ENCODE data around the gene RNU2-1.
"Not testable (repeated sequence)": the region's sequence is repeated elsewhere in the genome, so short reads cannot be mapped to it uniquely, and the experiment has no call there.

Gene RNU2-1

DNA sequence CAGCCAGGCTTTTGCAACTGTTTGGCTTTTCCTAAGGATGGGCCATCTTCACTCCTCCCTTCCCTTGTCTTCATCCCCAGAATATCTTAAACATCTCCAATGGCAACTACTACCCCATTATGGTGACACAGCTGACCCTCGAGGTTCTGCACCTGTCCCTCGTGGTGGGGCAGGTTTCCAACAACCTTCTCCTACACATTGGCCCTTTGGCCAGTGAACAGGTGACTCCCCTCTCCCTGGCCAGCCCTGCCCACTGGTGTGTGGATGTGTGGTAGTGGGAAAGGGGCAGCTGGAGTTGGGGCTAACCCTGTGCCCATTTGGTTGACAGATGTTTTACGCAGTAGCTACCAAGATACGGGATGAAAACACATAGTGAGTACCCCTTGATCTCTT lies 17.4 kb downstream of the RNU2-1 start:
- DNase-seq (ENCODE audit: low spot score), result no peak

DNA sequence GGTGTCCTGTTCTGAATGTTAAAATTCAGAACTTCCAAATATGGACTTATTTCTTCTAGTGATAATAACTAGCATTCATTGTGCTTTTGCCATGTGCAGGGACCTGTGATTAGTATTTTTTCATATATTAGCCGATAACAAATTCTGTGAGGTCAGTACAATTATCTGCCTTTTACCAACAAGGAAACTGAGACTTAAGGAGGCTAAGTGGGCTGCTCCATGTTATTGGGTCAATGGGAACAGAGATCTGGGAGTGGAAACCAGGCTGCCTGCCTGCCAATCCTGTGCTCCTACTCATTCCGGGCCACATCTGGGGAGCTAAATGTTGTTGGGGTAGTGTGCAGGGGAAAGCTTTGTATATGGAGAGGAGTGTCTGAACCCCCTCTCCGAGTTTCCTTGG lies 18.4 kb downstream of the RNU2-1 start:
- no peak for DNase-seq (ENCODE audit: low spot score)

DNA sequence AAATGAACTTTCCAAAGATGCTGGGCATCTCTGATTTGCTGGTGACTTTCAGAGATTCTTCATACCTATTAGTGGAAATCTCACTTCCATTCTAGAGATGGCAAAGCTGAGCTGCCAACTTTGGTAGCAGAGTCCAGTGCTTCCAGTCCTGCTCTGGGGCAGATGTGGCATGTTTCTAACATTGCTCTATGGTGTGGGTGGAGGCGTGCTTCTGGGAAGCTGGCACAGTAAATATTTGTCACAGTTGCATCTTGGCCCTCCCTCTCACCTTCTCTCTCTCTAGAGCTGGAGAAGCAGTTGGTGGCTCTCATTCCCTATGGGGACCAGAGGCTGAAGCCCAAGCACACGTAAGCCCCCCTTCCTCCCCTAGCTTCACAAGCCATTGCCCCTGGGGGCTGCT lies 20.2 kb downstream of the RNU2-1 start:
- no peak for DNase-seq (ENCODE audit: low spot score)

DNA sequence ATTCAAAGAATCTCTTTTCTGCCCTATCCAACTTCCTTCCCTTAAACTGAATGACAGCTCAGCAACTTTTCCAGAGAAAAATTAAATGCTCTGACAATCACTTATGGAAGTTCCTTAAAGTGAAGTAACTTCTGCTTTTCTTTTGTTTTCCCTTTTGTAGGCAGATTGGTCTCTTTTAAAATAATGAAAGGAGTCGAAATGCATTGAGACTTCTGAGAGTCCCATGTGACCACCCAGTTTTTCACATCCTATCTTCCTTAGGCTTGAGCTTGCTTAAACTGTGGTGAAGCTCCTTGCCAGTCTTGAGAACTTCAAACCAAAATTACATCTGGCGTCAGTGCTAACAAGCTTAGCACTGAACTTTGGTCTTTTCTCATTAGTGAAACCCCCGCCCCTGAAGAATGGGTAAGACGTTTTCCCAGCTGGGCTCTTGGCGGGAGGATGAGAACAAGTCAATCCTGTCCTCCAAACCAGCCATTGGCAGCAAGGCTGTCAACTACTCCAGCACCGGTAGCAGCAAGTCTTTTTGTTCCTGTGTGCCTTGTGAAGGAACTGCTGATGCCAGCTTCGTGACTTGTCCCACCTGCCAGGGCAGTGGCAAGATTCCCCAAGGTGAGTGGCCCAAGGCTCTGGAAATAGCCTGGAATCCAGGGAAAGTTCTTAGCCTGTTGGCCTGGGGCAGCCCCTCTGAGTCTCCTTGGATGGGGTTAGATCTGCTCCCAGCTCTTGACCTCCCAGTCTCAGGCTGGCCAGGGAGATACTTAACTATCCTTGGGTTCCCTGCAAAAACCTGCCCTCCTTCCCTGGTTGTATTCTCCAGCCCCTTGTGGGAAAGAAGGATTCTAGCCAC lies 20.9 kb downstream of the RNU2-1 start:
- DNase-seq (ENCODE audit: low spot score), result peak; percentile 25

DNA sequence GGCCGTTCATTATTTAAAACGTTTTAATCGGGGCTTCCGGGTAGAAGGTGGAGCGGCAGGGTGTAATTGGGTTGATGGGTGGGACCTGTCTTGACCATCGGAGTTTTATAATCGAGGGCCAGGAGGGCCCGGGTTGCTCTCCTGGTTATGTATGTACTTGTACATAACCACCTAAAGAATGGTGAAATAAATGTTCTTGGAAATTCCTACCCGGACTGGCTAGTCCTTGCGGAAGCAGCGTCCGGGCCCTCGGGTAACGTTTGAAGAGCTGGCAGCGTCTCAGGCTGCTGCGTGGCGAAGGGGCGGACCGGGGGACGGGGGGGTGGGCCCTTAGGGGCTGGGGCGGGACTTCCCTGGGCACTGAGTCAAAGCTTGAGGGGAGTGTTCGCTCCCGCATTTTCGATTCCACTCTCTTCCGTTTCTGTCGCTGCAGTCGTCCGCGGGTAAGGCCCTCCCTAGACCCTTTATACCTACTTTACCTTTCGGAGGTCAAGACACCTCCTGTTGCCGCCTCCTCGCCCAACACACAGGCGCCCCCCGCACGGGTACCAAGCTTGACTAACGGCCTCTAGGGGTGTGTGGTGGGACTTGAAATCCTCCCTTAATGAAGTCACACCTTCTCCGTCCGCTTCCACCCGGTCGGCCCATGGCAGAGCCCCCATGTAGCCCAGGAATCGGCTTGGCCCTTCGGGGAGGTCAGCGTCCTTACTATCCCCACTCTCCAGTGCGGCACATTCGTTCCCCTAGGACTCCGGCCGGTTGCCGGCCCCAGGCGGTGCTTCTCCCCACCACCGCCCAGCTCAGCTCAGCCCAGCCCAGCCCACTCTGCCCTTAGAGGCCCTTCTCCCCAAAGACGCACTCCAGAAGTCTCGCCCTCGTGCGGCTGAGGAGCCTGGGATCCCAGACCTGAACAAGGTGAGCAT lies 22.0 kb downstream of the RNU2-1 start, which contains the start of gene TMEM106A:
Gene TMEM106A, plus strand, starts transcription at position 396 of the 923 bp plus-strand sequence. CDS start 1,167 bp downstream, outside the sequence.
- peak; percentile 37 for DNase-seq (ENCODE audit: low spot score)

DNA sequence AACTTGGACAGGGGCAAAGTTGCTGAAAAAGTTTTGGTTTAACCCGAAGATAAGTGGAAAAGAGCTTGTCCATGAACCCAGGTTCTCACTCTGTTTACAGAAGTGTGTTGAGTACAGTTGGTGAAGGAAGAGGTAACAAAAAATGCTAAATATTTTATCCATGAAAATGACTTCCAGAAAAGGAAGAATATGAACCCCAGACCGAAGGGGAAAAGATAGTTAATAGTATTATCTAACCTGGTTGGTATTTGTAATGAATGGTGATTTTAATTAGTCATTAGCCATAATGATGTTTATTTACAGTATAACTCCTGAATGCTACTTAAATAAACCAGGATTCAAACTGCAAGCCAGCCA lies 22.7 kb downstream of the RNU2-1 start:
- DNase-seq (ENCODE audit: low spot score), result no peak

DNA sequence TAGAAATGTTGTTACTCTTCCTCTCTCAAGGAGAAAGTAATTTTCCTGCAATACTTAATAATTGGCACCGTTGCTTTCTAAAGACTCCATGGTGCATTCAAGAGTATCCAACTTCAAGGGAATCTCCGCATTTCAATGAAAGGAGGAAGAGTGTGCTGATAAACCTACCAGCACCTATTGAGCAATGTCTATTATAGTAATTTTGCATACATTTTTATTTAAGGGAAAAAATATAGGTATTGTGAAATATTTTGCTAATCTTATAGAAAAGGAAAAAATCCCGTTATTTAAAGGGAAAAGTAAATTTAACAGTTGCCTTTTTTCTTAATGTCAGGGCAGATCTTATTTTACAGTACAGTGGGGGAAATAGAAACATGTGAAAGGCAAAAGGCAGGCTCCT lies 23.2 kb downstream of the RNU2-1 start:
- DNase-seq (ENCODE audit: low spot score), result no peak

DNA sequence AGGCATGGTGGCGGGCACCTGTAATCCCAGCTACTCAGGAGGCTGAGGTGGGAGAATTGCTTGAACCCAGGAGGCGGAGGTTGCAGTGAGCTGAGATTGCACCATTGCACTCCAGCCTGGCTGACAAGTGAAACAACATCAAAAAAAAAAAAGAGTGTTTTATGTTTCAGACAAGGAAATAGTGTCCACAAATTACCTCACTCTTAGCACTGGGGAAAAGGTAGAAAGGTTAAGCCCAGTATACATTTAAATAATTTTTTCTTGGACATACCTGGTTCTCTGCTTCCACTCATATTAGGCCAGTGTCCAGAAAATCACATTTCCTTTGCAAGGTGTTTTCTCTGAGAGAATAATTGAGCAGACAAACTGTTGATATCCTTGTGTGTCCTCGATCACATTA lies 30.8 kb downstream of the RNU2-1 start:
- DNase-seq (ENCODE audit: low spot score), result not testable (repeated sequence)

DNA sequence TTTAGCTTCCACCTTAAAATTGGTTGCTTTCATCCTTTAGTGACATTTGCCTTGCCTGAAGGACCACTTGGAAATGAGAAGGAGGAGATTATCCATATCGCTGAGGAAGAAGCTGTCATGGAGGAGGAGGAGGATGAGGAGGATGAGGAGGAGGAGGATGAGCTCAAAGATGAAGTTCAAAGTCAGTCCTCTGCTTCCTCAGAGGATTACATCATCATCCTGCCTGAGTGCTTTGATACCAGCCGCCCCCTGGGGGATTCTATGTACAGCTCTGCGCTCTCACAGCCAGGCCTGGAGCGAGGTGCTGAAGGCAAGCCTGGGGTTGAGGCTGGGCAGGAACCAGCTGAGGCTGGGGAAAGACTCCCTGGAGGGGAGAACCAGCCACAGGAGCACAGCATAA lies 33.6 kb downstream of the RNU2-1 start:
- no peak for DNase-seq (ENCODE audit: low spot score)

DNA sequence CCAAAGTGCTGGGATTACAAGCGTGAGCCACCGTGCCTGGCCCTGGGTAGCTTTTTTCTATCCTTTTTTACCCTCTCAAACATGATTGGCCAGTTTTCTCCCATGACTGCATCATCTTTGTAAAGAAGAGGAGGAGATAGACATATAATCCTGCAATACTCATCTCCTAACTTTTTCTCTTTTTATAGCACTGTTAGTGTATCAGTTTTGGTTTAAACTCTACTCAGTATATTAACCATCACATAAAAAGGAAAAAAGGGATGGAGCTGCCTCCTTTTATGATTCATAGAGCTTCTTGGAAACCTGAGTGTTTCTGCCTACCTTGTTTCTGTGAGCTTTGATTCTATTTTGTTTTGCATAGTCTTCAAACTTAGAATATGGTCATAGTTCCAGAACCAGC lies 34.1 kb downstream of the RNU2-1 start:
- no peak for DNase-seq (ENCODE audit: low spot score)

DNA sequence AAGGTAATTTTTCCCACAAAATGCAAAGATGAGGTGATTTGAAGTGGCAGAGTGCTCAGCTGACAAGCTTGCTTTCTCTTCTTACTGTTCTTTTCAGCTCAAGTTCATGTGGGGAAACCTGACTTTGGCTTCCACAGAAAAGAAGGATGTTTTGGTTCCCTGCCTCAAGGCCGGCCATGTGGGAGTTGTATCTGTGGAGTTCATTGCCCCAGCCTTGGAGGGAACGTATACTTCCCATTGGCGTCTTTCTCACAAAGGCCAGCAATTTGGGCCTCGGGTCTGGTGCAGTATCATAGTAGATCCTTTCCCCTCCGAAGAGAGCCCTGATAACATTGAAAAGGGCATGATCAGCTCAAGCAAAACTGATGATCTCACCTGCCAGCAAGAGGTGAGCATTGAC lies 40.5 kb downstream of the RNU2-1 start:
- DNase-seq (ENCODE audit: low spot score), result no peak

DNA sequence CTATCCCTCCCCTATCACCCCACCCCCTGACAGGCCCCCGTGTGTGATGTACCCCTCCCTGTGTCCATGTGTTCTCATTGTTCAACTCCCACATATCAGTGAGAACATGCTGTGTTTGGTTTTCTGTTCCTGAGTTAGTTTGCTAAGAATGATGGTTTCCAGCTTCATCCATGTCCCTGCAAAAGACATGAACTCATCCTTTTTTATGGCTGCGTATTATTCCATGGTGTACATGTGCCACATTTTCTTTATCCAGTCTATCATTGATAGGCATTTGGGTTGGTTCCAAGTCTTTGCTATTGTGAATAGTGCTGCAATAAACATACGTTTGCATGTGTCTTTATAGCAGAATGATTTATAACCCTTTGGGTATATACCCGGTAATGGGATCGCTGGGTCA lies 47.1 kb downstream of the RNU2-1 start:
- not testable (repeated sequence) for DNase-seq (ENCODE audit: low spot score)

DNA sequence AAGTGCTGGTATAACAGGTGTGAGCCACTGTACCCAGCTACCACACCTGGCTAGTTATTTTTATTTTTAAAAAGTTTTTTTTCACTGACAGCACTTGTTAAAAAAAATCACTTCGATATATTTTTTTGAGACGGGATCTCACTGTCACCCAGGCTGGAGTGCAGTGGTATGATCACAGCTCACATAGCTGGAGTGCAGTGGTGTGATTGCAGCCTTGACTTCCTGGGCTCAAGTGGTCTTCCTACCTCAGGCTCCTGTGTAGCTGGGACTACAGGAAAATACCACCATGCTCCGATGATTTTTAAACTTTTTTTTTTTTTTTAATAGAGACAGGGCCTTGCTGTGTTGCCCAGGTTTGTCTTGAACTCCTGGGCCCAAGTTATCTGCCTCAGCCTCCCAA lies 49.9 kb downstream of the RNU2-1 start:
- no peak for DNase-seq (ENCODE audit: low spot score)
